Testis (tissue), 2 donors: ENCODE results near the gene PLA2G4C.

Experiments used
- POLR2A ChIP-seq: fragments of 450-650 bp; IDR thresholded peaks from one replicate; pipeline ENCODE4 v1.6.1; 2017; ENCODE audit warnings: antibody characterized with exemption, mild to moderate bottlenecking, moderate library complexity
- TF ChIP-seq, protein P1 (sequence below), 3 experiments: fragments of 450-650 bp in 2 of 3; fragments of 200-600 bp in 1 of 3; sonication (generic) in 1 of 3; IDR thresholded peaks; one replicate each; pipeline ENCODE4 v1.5.1; 2016 to 2019; ENCODE audit warnings: antibody characterized with exemption in 3 of 3, mild to moderate bottlenecking in 2 of 3, moderate library complexity in 1 of 3

DNA sequence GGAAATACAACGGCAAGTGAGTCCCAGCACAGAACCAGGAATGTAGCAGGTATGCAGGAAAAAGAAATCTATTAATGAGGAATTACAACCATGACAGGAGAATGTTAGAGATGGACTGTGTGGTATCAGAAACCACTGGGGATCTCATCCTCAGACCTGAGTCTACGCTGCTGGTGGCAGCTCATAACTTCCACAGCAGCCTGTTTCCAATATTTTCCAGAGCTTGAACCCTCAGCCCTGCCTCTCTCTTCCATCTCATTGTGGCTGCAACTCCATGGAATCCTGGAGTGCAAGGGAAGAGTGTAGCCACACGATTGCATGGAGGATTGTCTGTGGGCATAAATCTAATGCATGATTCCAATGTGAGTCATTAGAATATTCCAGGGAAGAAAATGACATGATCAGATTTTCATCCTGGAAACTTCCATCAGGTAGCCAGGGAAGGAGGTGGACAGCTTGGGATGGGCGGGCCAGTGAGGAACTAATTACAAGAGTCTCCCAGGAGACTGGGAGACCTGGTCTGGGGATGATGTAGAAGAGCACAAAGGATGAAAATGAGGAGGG, 14.9 kb downstream of the PLA2G4C start:
- TF ChIP-seq, protein P1, sequence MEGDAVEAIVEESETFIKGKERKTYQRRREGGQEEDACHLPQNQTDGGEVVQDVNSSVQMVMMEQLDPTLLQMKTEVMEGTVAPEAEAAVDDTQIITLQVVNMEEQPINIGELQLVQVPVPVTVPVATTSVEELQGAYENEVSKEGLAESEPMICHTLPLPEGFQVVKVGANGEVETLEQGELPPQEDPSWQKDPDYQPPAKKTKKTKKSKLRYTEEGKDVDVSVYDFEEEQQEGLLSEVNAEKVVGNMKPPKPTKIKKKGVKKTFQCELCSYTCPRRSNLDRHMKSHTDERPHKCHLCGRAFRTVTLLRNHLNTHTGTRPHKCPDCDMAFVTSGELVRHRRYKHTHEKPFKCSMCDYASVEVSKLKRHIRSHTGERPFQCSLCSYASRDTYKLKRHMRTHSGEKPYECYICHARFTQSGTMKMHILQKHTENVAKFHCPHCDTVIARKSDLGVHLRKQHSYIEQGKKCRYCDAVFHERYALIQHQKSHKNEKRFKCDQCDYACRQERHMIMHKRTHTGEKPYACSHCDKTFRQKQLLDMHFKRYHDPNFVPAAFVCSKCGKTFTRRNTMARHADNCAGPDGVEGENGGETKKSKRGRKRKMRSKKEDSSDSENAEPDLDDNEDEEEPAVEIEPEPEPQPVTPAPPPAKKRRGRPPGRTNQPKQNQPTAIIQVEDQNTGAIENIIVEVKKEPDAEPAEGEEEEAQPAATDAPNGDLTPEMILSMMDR (IDR thresholded peaks at IDR 0.05): no peak
- TF ChIP-seq POLR2A: no peak
